Natural killer cell (primary cell): ENCODE results near the gene AOX1. TPM values are rescaled to one million over a fixed set of nuclear protein-coding genes. Genes with fewer than 3 reads are reported as not detected.
A peak's percentile ranks its signal among the peaks of the same experiment; 100 is the strongest.

ENCODE experiments used
- ATAC-seq, 3 donors: fragments of 150-1000 bp in 2 of 3; fragments of 200-7000 bp in 1 of 3; cut with Tn5 transposase; 1 replicate in 1 of 3; 2 replicates in 2 of 3; pipeline ENCODE4 v1.10.0; 2021; ENCODE audit warnings: mild to moderate bottlenecking in 2 of 3, moderate library complexity in 2 of 3
- DNase-seq, 2 donors: peaks; one replicate each; pipeline versions ENCODE4 v3.0.0 to v3.0.0-alpha.2; 2013 to 2021; ENCODE audit warnings: mixed read lengths in 1 of 2
- H3K27ac ChIP-seq: one replicate; pipeline ENCODE4 v1.5.1; 2013; ENCODE audit warnings: mild to moderate bottlenecking, low read length
- H3K27me3 ChIP-seq: one replicate; pipeline ENCODE4 v1.6.1; 2013; ENCODE audit warnings: low read length; ENCODE audit not compliant: control insufficient read depth, insufficient read depth
- H3K36me3 ChIP-seq: one replicate; pipeline ENCODE4 v1.6.1; 2013; ENCODE audit warnings: low read length; ENCODE audit not compliant: control insufficient read depth, insufficient read depth
- H3K4me1 ChIP-seq: one replicate; pipeline ENCODE4 v1.6.1; 2013; ENCODE audit warnings: low read length; ENCODE audit not compliant: control insufficient read depth, insufficient read depth
- H3K4me3 ChIP-seq: one replicate; pipeline ENCODE4 v1.5.1; 2013; ENCODE audit warnings: low read length
- H3K9me3 ChIP-seq: one replicate; pipeline ENCODE4 v1.6.1; 2013; ENCODE audit warnings: low read length; ENCODE audit not compliant: control insufficient read depth, insufficient read depth
- H3K27ac Mint-ChIP-seq, 2 donors: one replicate each; pipeline ENCODE4 v1.8.0; 2022; ENCODE audit warnings: mild to moderate bottlenecking in 2 of 2, mixed read lengths in 2 of 2, moderate library complexity in 1 of 2
- H3K27me3 Mint-ChIP-seq, 2 donors: one replicate each; pipeline ENCODE4 v1.8.0; 2022; ENCODE audit warnings: low read depth in 2 of 2, mixed read lengths in 2 of 2
- H3K36me3 Mint-ChIP-seq: one replicate; pipeline ENCODE4 v1.8.0; 2022; ENCODE audit warnings: mixed read lengths
- H3K4me1 Mint-ChIP-seq, 2 donors: one replicate each; pipeline ENCODE4 v1.8.0; 2022; ENCODE audit warnings: mixed read lengths in 2 of 2
- H3K4me3 Mint-ChIP-seq: one replicate; pipeline ENCODE4 v1.8.0; 2022; ENCODE audit warnings: mild to moderate bottlenecking, moderate library complexity, mixed read lengths
- H3K9me3 Mint-ChIP-seq, 2 donors: one replicate each; pipeline ENCODE4 v1.8.0; 2022; ENCODE audit warnings: mixed read lengths in 2 of 2
- CTCF ChIP-seq: fragments of 200-600 bp; IDR thresholded peaks from one replicate; pipeline ENCODE4 v1.8.0; 2022; ENCODE audit warnings: antibody characterized with exemption
- WGBS: methylation state at CpG from one replicate; pipeline ENCODE4 v1.1.7; 2013; ENCODE audit warnings: missing lambda C conversion rate; ENCODE audit not compliant: insufficient coverage; 5-methylcytosine and 5-hydroxymethylcytosine counted together
- intact Hi-C: fragments of 100-400 bp; cut with micrococcal nuclease; formaldehyde crosslinking; loops from one replicate; pipeline ENCODE4 v1.14.2; 2022
- total RNA-seq, 4 donors: library from RNA; stranded (reverse); fragments of 120-200 nt in 1 of 4; gene quantifications; one replicate each; pipeline versions ENCODE4 v1.2.3 to v1.2.4, GENCODE V29; 2013 to 2022

Gene AOX1
- total RNA-seq, 3 donors from 2014 or later (not counting 1 experiment from before 2014, with no cell fraction given), result not detected

GRCh38 chr2:200584639-200585038 lies 1.2 kb upstream of the AOX1 start:
- no peaks in the 10 kb centered on the region for H3K36me3 Mint-ChIP-seq
- no peak overlapping the region for H3K4me3 ChIP-seq
- no peaks in the 10 kb centered on the region for H3K36me3 ChIP-seq
- TF ChIP-seq CTCF, result no peak
- peaks cover 11% of the 10 kb centered on the region for H3K4me1 ChIP-seq
- no peak overlapping the region for H3K27ac ChIP-seq
- ATAC-seq, result no peak
- no peaks in the 10 kb centered on the region for H3K9me3 Mint-ChIP-seq
- no peaks in the 10 kb centered on the region for H3K9me3 ChIP-seq
- DNase-seq, result no peak
- no peak overlapping the region for H3K27ac Mint-ChIP-seq
- peaks cover 7 to 12% of the 10 kb centered on the region in 2 donors for H3K4me1 Mint-ChIP-seq
- no peak overlapping the region for H3K4me3 Mint-ChIP-seq
- intact Hi-C loops, result no loop called here
- 48% methylated on average over 2 of the region's 3 CpGs for WGBS
- no peaks in the 10 kb centered on the region for H3K27me3 ChIP-seq
- H3K27me3 Mint-ChIP-seq, result no peaks in the 10 kb centered on the region

DNA sequence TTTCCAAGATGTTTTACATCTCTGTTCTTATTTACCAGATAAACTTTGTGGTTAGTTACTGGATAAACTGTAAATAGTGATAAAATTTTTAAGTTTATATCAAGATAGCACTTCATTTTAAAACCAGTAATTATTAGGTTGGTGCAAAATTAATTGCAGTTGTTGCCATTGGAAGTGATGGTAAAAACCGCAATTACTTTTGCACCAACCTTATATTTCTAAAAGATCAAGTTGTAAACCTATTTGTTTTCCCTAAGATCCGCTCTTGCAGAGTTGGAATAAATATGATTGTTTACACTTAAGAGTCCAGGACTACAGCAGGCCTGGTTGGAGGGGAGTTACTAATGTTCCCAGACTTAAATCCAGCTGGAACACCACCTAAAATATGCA lies 479 bp upstream of the AOX1 start:
- H3K4me1 ChIP-seq, result peaks cover 11% of the 10 kb centered on the region
- H3K27me3 ChIP-seq, result no peaks in the 10 kb centered on the region
- TF ChIP-seq CTCF, result no peak
- Mint-ChIP-seq H3K27ac (peak overlapping the region in 1 of 2 donors; percentile 57), H3K4me3 (peak overlapping the region; percentile 83), H3K36me3 (no peaks in the 10 kb centered on the region), H3K9me3 (no peaks in the 10 kb centered on the region), H3K4me1 (peaks cover 7 to 12% of the 10 kb centered on the region in 2 donors), H3K27me3 (peaks cover 0 to 3% of the 10 kb centered on the region in 2 donors)
- H3K4me3 ChIP-seq, result peak overlapping the region; percentile 37
- no peaks in the 10 kb centered on the region for H3K36me3 ChIP-seq
- WGBS, result 40% methylated on average over 1 of the region's 2 CpGs
- no peaks in the 10 kb centered on the region for H3K9me3 ChIP-seq
- H3K27ac ChIP-seq, result no peak overlapping the region
- intact Hi-C loops, result no loop called here
- DNase-seq (no peak), ATAC-seq (no peak)

DNA sequence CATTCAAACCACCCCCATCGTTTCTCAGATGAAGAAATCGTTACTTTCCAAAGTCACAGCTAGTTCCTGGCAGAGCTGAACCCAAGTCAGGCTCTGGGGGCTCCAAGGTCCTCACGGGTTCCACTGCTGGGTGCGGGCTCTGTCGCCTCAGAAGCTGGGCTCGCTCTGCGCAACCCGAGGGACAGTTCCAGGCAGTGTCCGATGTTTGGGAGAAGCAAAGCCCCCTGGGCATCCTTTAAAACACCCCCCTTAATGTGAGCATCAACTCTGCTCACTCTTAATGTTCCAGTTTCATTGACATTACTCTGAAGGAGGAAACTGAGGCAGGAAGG lies 796 bp downstream of the AOX1 start:
- no peak overlapping the region for H3K4me3 ChIP-seq
- peak overlapping the region; percentile 83 for H3K4me3 Mint-ChIP-seq
- intact Hi-C loops, result no loop called here
- no peaks in the 10 kb centered on the region for H3K36me3 ChIP-seq
- H3K27me3 ChIP-seq, result no peaks in the 10 kb centered on the region
- H3K27me3 Mint-ChIP-seq, result peaks cover 0 to 12% of the 10 kb centered on the region in 2 donors
- H3K9me3 ChIP-seq, result no peaks in the 10 kb centered on the region
- DNase-seq, result no peak
- 83% methylated on average over 9 of the region's 9 CpGs for WGBS
- H3K4me1 Mint-ChIP-seq, result peaks cover 7 to 12% of the 10 kb centered on the region in 2 donors
- no peak overlapping the region for H3K27ac ChIP-seq
- no peak for TF ChIP-seq CTCF
- H3K27ac Mint-ChIP-seq, result peak overlapping the region in 1 of 2 donors; percentile 57
- no peaks in the 10 kb centered on the region for H3K9me3 Mint-ChIP-seq
- no peak for ATAC-seq
- peaks cover 11% of the 10 kb centered on the region for H3K4me1 ChIP-seq
- no peaks in the 10 kb centered on the region for H3K36me3 Mint-ChIP-seq

GRCh38 chr2:200587007-200587616 lies 1.3 kb downstream of the AOX1 start:
- Histone ChIP-seq H3K9me3 (no peaks in the 10 kb centered on the region), H3K27me3 (no peaks in the 10 kb centered on the region), H3K4me1 (peaks cover 11% of the 10 kb centered on the region), H3K4me3 (no peak overlapping the region), H3K27ac (no peak overlapping the region), H3K36me3 (no peaks in the 10 kb centered on the region)
- no peaks in the 10 kb centered on the region for H3K36me3 Mint-ChIP-seq
- DNase-seq, result no peak
- ATAC-seq, result no peak
- no peak for TF ChIP-seq CTCF
- no peak overlapping the region for H3K27ac Mint-ChIP-seq
- peaks cover 7 to 12% of the 10 kb centered on the region in 2 donors for H3K4me1 Mint-ChIP-seq
- no peaks in the 10 kb centered on the region for H3K9me3 Mint-ChIP-seq
- intact Hi-C loops, result no loop called here
- H3K27me3 Mint-ChIP-seq, result peaks cover 0 to 15% of the 10 kb centered on the region in 2 donors
- H3K4me3 Mint-ChIP-seq, result no peak overlapping the region
- WGBS, result 93% methylated on average over 7 of the region's 9 CpGs
